AG04449 (cell line): ENCODE measurements around the gene COLEC11.
A peak's percentile ranks its signal among the peaks of the same experiment; 100 is the strongest.
"Not testable (repeated sequence)": the region's sequence is repeated elsewhere in the genome, so short reads cannot be mapped to it uniquely, and the experiment has no call there.

Source experiments
- CTCF ChIA-PET: fragments of 350-600 bp; formaldehyde crosslinking; extraction: SDS; loops from one replicate; lab custom pipeline; 2021; ENCODE audit warnings: antibody characterized with exemption; lab: Yijun Ruan, JAX
- POLR2A ChIA-PET: fragments of 400-600, 350-600 bp; formaldehyde crosslinking; extraction: SDS; loops from one replicate; lab custom pipeline; 2020; ENCODE audit warnings: antibody characterized with exemption, inconsistent platforms; lab: Yijun Ruan, JAX
- DNase-seq: peaks from one replicate; pipeline ENCODE4 v3.0.0-alpha.2; 2010; ENCODE audit warnings: low read depth, low spot score
- H3K4me3 ChIP-seq: 2 replicates; pipeline ENCODE4 v1.5.1; 2011; ENCODE audit warnings: low read depth, mild to moderate bottlenecking, control low read depth, low read length
- TF ChIP-seq, protein P1 (sequence below): IDR thresholded peaks from one replicate; pipeline ENCODE4 v1.5.1; 2011; ENCODE audit warnings: mild to moderate bottlenecking, moderate library complexity, low read length, control low read depth, inconsistent platforms; ENCODE audit not compliant: insufficient read depth; ENCODE audit errors: missing control alignments

The COLEC11 gene

DNA sequence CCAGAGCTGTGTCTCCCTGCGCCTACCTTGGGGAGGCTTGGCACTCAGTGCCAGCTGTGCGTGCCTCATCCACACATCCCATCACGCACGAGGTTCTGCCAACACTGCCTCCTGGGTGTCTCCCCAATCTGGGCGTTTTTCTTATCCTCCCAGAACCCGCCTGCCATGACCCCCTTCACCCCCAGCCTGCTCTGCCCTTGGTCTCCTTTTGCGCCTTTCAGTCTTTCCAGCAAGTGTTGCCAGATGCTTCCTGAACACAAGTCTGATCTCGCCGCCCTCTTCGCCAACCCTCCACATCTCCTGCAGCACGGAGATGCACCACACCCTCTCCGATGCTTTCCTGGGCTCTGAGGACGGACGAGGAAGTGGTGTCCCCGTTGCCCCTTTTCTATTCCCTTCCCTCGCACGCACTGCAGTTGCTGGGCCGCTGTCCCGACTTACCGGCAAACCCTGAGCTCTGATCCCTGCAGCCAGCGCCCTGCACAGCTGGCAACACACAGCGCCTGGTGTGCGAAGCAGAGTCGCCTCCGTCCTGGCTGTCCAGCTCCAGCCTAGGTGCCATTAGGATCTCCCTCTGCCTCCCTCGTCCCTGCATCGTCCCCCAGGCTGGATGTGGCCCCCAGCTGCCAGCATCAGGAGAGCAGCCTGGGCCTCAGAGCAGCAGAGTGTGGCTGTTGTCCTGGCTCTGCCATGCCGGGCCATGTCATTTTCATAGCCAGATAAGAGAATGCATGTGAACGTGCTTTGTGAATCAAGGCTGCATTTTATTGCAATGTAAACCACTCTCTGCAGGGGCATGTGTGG, 40.5 kb downstream of the COLEC11 start:
- ChIA-PET POLR2A (interaction anchor here (0.6 kb wide), 1 partner anchor 98 kb away, joined by 3 read pairs; no protein-coding TSS in a partner anchor), CTCF (no interaction called here)
- H3K4me3 ChIP-seq = peak overlapping the region; percentile 45
- TF ChIP-seq, protein P1, sequence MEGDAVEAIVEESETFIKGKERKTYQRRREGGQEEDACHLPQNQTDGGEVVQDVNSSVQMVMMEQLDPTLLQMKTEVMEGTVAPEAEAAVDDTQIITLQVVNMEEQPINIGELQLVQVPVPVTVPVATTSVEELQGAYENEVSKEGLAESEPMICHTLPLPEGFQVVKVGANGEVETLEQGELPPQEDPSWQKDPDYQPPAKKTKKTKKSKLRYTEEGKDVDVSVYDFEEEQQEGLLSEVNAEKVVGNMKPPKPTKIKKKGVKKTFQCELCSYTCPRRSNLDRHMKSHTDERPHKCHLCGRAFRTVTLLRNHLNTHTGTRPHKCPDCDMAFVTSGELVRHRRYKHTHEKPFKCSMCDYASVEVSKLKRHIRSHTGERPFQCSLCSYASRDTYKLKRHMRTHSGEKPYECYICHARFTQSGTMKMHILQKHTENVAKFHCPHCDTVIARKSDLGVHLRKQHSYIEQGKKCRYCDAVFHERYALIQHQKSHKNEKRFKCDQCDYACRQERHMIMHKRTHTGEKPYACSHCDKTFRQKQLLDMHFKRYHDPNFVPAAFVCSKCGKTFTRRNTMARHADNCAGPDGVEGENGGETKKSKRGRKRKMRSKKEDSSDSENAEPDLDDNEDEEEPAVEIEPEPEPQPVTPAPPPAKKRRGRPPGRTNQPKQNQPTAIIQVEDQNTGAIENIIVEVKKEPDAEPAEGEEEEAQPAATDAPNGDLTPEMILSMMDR = no peak
- DNase-seq = no peak

DNA sequence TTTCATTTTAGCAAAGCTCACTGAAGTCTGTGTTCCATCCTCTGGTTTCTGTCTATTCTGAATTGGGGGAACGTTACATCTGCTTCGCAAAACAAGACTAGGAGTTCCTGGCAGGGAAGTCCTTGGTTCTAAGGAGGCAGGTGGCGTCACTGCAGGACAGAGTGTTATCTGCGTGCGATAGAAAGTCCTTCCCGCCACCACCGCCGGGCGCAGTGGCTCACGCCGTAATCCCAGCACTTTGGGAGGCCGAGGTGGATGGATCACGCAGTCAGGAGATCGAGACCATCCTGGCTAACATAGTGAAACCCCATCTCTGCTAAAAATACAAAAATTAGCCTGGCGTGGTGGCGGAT, 41.0 kb downstream of the COLEC11 start:
- H3K4me3 ChIP-seq = peak overlapping the region; percentile 45
- DNase-seq, CTCF ChIA-PET: not testable (repeated sequence)
- POLR2A ChIA-PET = interaction anchor here (0.6 kb wide), 1 partner anchor 98 kb away, joined by 3 read pairs; no protein-coding TSS in a partner anchor

DNA sequence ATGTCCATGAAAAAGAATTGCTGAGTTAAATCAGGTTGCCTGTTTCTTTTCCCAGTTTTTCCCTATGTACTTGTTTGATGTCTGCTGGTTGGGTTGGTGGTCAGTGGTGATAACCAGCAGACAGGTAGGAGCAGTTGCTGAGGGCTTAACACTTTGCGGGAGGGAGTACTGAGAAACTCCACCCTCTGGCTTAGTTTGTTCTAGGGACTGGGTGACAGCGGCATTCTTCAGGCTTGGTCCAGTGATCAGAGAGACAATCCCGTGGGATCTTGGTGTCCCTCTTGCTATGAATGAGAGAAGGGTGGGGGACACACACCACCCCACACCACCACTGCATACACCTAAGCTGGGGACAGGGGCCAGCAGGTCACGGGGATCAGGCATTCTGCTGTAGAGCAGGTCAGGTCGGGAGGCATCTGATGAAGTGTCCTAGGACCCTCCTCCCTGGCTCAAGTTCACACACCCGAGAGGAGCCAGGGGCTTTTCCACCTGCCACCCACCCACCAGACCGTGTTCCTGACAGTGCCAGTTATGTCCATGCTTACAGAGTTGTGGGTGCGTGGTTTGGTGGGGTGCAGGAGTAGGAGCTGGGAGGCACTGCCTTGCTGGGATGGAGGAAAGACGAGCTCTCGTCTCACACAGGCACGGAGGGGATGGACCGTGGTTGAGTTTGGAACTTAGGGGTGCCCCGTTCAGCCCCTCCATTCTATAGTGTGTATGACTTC, 41.8 kb downstream of the COLEC11 start:
- TF ChIP-seq, protein P1 = no peak
- POLR2A ChIA-PET = no interaction called here
- CTCF ChIA-PET = interaction anchor here (0.9 kb wide), 1 partner anchor 13 kb away, joined by 3 read pairs; no protein-coding TSS in a partner anchor
- DNase-seq = no peak
- no peak overlapping the region for H3K4me3 ChIP-seq

DNA sequence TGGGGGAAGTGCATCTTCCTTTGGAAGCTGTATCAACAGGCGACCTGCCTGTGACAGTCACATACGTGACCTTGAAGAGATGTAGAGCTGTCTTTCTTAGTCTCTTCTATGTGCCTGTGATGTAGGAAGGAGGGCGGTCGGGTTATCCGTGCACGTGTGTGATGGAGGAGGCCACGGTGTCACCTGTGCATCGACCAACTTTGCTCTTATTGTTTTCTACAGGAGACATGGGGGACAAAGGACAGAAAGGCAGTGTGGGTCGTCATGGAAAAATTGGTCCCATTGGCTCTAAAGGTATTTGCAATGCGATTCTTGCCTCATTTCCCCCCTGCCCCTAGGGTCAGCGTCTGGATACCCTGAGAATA, 42.4 kb downstream of the COLEC11 start:
- CTCF ChIA-PET = interaction anchor here (0.9 kb wide), 1 partner anchor 12 kb away, joined by 3 read pairs; no protein-coding TSS in a partner anchor
- TF ChIP-seq, protein P1 = no peak
- POLR2A ChIA-PET = no interaction called here
- no peak overlapping the region for H3K4me3 ChIP-seq
- DNase-seq = no peak

DNA sequence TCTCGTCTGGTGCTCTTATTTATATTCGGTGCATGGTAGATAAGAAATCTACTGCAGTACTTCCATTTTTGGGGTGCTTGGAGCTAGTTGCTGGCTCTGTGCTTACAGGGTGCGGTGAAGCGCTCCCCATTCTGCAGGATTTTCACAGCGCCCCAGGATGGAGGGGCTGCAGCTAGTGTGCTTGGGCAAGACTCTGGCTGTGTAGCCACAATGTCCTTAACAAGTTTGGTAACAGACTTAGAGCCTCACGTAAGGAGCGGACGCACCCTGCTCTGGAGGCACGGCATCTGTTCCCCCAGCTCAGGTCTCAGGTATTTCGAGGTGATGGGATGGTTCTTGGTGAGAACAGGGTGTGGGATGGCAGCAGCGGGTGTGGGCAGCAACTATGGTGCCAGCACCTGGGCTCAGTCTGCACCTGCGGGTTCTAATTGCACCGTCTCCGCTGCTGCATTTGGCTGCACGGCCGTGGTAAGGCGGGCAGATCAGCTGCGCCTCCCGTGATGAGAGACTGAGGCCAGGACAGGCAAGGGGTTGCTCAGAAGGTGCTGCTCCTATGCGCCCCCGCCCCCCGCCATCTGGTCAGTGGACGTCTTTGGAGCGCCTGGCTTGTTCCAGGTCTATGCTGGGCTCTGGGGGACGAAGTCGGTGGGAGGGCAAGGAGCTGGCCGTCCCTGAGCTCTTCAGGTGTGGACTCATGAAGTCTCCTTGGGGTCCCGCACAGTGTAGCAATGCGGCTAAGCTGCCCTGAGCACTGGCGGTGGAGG, 43.0 kb downstream of the COLEC11 start:
- ChIA-PET CTCF (interaction anchor here (0.9 kb wide), 1 partner anchor 12 kb away, joined by 3 read pairs; no protein-coding TSS in a partner anchor), POLR2A (no interaction called here)
- no peak for DNase-seq
- no peak overlapping the region for H3K4me3 ChIP-seq
- TF ChIP-seq, protein P1 = no peak

DNA sequence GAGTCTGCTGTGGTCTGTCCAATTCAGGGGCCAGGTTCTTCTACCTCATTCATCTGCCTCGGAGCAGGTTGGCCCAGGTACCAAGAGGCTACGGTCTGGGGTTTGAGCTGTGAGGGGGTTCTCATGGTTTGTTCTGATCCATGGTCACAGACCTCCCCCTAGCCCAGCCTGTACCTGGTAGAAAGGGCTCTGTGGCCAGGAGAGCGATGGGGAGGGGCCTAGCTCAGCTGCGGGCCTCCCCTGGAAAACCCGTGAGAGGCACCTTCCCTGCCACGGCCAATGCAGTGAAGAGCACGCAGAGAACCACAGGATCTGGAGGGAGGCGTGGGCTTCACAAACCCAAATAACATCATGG, 43.5 kb downstream of the COLEC11 start:
- DNase-seq = no peak
- TF ChIP-seq, protein P1 = no peak
- POLR2A ChIA-PET = no interaction called here
- no peak overlapping the region for H3K4me3 ChIP-seq
- CTCF ChIA-PET = no interaction called here
